Coronary artery (tissue), 2 donors: ENCODE measurements around the gene WIPF2.
A peak's percentile ranks its signal among the peaks of the same experiment; 100 is the strongest.

ENCODE experiments used
- DNase-seq: peaks from one replicate; pipeline ENCODE4 v3.0.0-alpha.2; 2017; ENCODE audit warnings: low spot score
- H3K27ac ChIP-seq, 2 donors: fragments of 200-600 bp; sonication (generic); one replicate each; pipeline ENCODE4 v1.5.1; 2016 to 2019
- H3K4me3 ChIP-seq: fragments of 200-600 bp; sonication (generic); 2 replicates; pipeline ENCODE4 v1.5.1; 2016; ENCODE audit warnings: mild to moderate bottlenecking, moderate library complexity
- CTCF ChIP-seq: fragments of 200-600 bp; sonication (generic); IDR thresholded peaks from one replicate; pipeline ENCODE4 v1.5.1; 2019; ENCODE audit warnings: antibody characterized with exemption

WIPF2 gene

DNA sequence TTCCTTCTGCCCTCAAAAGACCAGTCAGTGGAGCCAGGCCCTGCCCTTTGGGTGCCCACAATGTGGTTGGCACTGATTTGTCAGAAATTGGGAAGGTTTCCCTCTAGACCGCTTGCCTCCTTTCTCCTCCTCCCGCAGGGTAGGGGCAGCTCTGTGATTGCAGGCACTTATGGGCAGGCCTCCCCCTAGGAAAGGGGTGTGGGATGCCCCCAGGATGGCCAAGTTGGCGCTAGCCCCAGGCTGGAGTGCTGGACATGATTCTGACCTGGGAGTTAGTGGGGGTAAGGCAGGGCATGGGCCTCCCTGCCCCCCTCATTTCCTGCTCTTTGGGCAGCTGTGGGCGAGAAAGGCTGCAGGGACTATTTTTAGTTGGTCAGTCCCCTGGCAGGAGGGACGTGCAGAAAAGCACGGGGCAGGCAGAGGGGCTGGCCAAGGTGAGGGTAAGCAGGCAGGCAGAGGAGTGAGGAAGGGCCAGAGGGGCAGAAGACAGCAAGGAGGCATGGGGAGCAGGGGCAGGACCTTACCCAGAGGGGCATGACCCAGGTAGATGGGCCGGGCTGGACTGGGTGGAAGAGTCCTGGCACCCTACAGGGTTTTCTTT lies 93.1 kb downstream of the WIPF2 start:
- Histone ChIP-seq H3K4me3 (peak overlapping the region; percentile 39), H3K27ac (peak overlapping the region; percentile 81 to 92)
- peak; percentile 79 for DNase-seq
- TF ChIP-seq CTCF = no peak

GRCh38 chr17:40312893-40313667 lies 94.0 kb downstream of the WIPF2 start:
- DNase-seq = peak; percentile 73
- TF ChIP-seq CTCF = no peak
- no peak overlapping the region for H3K4me3 ChIP-seq
- peak overlapping the region; percentile 81 to 92 for H3K27ac ChIP-seq

DNA sequence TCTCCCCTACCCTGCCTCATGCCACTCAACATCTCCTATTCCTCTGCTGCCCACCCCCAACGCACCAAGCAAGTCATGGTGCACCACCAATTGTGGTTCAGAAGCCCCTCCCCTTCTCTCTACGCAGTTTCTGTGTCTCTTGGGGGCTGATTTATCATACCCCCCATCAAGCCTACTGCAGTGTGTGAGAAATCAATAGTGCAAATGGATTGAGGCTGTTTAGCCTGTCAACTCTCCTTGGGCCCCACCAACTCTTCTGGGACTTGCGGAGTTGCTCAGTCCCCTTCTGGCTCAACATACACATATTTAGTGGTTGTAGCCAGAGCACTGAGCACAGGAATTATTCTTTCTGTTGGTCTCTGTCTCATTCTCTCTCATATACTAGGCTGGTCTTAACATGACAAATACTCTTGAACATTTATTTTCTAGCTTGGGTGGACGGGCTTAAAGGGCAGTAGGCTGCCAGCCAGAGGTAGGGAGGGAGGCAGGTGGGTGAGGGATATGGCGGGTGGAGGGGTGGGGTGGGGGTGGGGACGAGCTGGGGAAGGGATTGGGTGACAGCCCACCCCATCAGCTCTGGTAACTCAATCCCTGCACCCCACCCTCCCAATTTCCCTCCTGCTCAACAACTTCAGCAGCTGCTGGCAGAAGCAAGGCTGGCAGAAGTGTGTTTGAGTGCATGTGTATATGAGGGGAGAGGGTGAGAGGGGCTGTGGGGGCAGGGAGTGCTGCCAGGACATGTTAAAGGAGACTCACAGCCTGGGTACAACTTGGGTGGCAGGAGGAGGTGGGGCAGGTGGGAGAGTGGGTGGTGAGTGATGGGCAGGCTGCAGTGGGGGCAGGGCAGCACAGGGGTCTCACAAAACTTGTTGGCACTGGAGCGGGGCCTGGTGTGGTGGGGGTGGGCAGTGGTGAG lies 94.8 kb downstream of the WIPF2 start:
- TF ChIP-seq CTCF = no peak
- H3K27ac ChIP-seq = peak overlapping the region; percentile 81 to 92
- DNase-seq = no peak

DNA sequence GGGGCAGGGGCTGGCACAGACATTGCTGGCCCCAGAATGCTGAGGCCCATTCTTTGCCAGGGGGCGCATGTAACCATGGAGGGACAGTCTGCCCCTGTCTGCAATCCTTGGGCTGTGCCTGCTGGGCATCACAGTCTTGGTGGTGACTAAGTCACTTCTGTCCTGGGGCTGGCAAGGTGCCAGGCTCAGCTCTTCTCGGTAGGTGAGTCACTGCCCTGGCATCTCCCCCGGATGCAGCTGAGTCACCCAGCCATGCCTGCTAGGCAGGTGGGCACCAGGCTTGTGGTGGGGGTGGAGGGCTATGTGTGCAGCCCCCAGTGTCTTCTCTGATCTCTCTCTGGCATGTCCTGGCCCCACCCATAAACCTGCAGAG lies 95.5 kb downstream of the WIPF2 start:
- H3K27ac ChIP-seq = peak overlapping the region; percentile 81 to 92
- DNase-seq = peak; percentile 96

More for the DNA sequence above, 94.8 kb downstream of the WIPF2 start:
- no peak overlapping the region for H3K4me3 ChIP-seq

DNA sequence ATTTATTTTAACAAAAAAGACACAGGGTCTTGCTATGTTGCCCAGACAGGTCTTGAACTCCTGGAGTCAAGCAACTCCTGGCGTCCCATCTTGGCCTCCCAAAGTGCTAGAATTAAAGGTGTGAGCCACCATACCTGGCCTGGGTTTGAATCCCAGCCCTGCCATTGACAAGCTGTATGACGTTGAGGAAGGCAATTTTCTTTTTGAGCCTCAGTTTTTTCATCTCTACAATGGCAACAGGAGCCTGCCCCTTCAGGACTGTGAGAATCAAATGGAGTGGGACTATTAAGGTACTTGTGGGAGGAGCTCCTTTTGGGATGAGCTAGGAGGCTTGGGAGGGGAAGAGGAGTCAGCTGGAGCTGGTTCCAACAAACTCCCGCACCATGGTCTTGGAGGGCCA lies 96.1 kb downstream of the WIPF2 start:
- peak; percentile 65 for DNase-seq
- TF ChIP-seq CTCF = no peak
- Histone ChIP-seq H3K27ac (peak overlapping the region; percentile 81 to 92), H3K4me3 (no peak overlapping the region)

More for the DNA sequence above, 95.5 kb downstream of the WIPF2 start:
- TF ChIP-seq CTCF = no peak
- no peak overlapping the region for H3K4me3 ChIP-seq

DNA sequence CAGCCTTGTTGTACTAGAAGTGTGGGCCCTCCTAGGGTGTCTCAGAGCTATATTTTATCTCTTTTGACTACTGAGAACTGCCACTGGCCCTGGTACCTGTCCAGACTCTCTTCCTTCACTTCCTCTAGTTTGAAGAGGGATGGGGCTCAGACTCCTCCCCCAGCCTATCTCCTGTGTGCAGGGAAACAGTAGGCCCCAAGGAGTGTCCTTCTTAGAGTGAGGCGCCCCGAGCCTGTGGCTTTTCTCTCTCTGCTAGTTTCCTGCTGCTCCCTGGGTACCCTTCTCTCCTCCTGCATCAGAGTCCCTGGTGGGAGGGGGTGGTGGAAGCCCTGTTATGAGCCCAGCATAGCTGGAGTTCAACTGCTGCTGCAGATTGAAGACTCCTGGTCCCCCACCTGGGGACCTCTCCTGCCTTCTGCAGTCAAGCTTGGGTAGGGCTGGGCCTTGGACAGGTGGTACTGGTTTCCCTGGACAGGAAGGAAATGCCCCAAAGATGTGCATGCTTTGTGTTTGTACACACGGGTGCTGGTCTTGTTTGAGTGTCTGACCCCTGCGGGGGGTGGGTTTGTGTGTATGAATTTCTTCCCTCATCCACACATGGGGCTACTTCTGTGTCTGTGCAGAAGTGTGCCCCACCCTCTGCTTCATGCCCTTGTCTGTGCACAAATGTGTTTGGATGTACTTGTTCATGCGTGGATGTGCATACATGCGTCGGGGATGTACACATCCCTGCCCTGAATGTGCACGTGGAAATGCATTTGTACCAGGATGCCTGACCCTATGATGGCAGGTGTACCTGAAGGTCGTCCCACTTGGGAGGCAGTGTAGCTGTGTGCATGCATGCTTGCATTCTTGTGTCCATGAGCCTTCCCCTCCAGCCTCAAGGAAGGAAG lies 96.8 kb downstream of the WIPF2 start:
- Histone ChIP-seq H3K27ac (peak overlapping the region; percentile 90 to 92), H3K4me3 (peak overlapping the region; percentile 83)
- DNase-seq = peak; percentile 68
- no peak for TF ChIP-seq CTCF
